Measurements from ENCODE around the gene SH3BP5.
A peak's percentile ranks its signal among the peaks of the same experiment; 100 is the strongest.

Gene SH3BP5

GRCh38 chr3:15272426-15273196 is 59.8 kb downstream of the SH3BP5 start:
- DNase-seq: no peak

- no peak for DNase-seq
These were observed 60.5 kb downstream of the SH3BP5 start for GRCh38 chr3:15271785-15272381.

- no peak for DNase-seq
These were observed 61.4 kb downstream of the SH3BP5 start for GRCh38 chr3:15271030-15271429.

GRCh38 chr3:15269091-15269989 is 63.0 kb downstream of the SH3BP5 start:
- DNase-seq: no peak

- peak; percentile 67 for DNase-seq
These were observed 64.3 kb downstream of the SH3BP5 start for GRCh38 chr3:15268033-15268631.

- DNase-seq: no peak
These were observed 64.9 kb downstream of the SH3BP5 start for GRCh38 chr3:15267502-15267901.

- no peak for DNase-seq
These were observed 65.6 kb downstream of the SH3BP5 start for GRCh38 chr3:15266510-15267376.

GRCh38 chr3:15265655-15266509 is 66.5 kb downstream of the SH3BP5 start:
- no peak for DNase-seq

GRCh38 chr3:15264486-15264885 is 67.9 kb downstream of the SH3BP5 start:
- no peak for DNase-seq

- DNase-seq: no peak
These were observed 68.5 kb downstream of the SH3BP5 start for GRCh38 chr3:15263926-15264325.

- DNase-seq: no peak
These were observed 69.3 kb downstream of the SH3BP5 start for GRCh38 chr3:15263120-15263519.

GRCh38 chr3:15262021-15262420 is 70.4 kb downstream of the SH3BP5 start:
- no peak for DNase-seq

- DNase-seq: no peak
These were observed 71.1 kb downstream of the SH3BP5 start for GRCh38 chr3:15261274-15261673.

- no peak for DNase-seq
These were observed 71.9 kb downstream of the SH3BP5 start for GRCh38 chr3:15260531-15260930.

GRCh38 chr3:15258720-15259119 is 73.7 kb downstream of the SH3BP5 start:
- no peak for DNase-seq

GRCh38 chr3:15256861-15257341 is 75.5 kb downstream of the SH3BP5 start:
- no peak for DNase-seq

- no peak for DNase-seq
These were observed 77.2 kb downstream of the SH3BP5 start for GRCh38 chr3:15255215-15255614.

- no peak for DNase-seq
These were observed 79.2 kb downstream of the SH3BP5 start for GRCh38 chr3:15253023-15253697.

- no peak for DNase-seq
These were observed 86.2 kb downstream of the SH3BP5 start for GRCh38 chr3:15246186-15246585.

- no peak for DNase-seq
These were observed 88.4 kb downstream of the SH3BP5 start for GRCh38 chr3:15243822-15244482.
